GM13977 (cell line): Measurements from ENCODE around the gene KLHL29.

Experiments used
- DNase-seq: peaks from one replicate; pipeline ENCODE4 v3.0.0; 2012; ENCODE audit warnings: low spot score
- CTCF ChIP-seq: IDR thresholded peaks from 2 replicates; pipeline ENCODE4 v1.5.1; 2012; ENCODE audit warnings: mild to moderate bottlenecking, control low read depth; ENCODE audit not compliant: insufficient read depth; ENCODE audit errors: extremely low read depth, missing control alignments
- in situ Hi-C: fragments of 300-500 bp; cut with MboI; formaldehyde crosslinking; loops from one replicate; pipeline ENCODE4 v1.12.0; 2022; ENCODE audit warnings: low sequenced_read_pairs, low pct_unique_long_range_greater_than_20kb, mixed read lengths, inconsistent platforms; ENCODE audit not compliant: unreplicated experiment

KLHL29 gene

GRCh38 chr2:23484275-23484674 is 99.3 kb downstream of the KLHL29 start:
- DNase-seq: no peak
- no peak for TF ChIP-seq CTCF
- in situ Hi-C loops: no loop called here

- TF ChIP-seq CTCF: no peak
- in situ Hi-C loops: no loop called here
- no peak for DNase-seq
These were observed 99.8 kb downstream of the KLHL29 start for GRCh38 chr2:23484767-23485166.

- TF ChIP-seq CTCF: no peak
- in situ Hi-C loops: no loop called here
- no peak for DNase-seq
These were observed 100.3 kb downstream of the KLHL29 start for GRCh38 chr2:23485261-23485660.

GRCh38 chr2:23485841-23486683 is 101.1 kb downstream of the KLHL29 start:
- no peak for DNase-seq
- TF ChIP-seq CTCF: no peak
- in situ Hi-C loops: no loop called here

GRCh38 chr2:23486684-23487075 is 101.7 kb downstream of the KLHL29 start:
- TF ChIP-seq CTCF: no peak
- in situ Hi-C loops: no loop called here
- DNase-seq: no peak

- no peak for TF ChIP-seq CTCF
- DNase-seq: peak; percentile 25
- in situ Hi-C loops: no loop called here
These were observed 102.9 kb downstream of the KLHL29 start for GRCh38 chr2:23487735-23488492.
